SJCRH30 (cell line): ENCODE measurements around the gene ZNF189. TPM values are rescaled to one million over a fixed set of nuclear protein-coding genes. Genes with fewer than 3 reads are reported as not detected.

ENCODE experiments used
- DNase-seq, 2 experiments: peaks; one replicate each; pipeline ENCODE4 v3.0.0-alpha.2; 2015 to 2020
- H3K27ac ChIP-seq: fragments of 250-450 bp; sonication (Bioruptor Pico); 2 replicates; pipeline ENCODE4 v1.5.1; 2020; ENCODE audit warnings: mild to moderate bottlenecking, moderate library complexity
- H3K27me3 ChIP-seq: fragments of 250-450 bp; sonication (Bioruptor Pico); 2 replicates; pipeline ENCODE4 v1.5.1; 2020; ENCODE audit warnings: mild to moderate bottlenecking, moderate library complexity
- H3K36me3 ChIP-seq: fragments of 250-450 bp; sonication (Bioruptor Pico); 2 replicates; pipeline ENCODE4 v1.5.1; 2020; ENCODE audit warnings: mild to moderate bottlenecking, moderate library complexity
- H3K4me1 ChIP-seq: fragments of 250-450 bp; sonication (Bioruptor Pico); 2 replicates; pipeline ENCODE4 v1.5.1; 2020; ENCODE audit warnings: mild to moderate bottlenecking, moderate library complexity
- H3K4me3 ChIP-seq: fragments of 250-450 bp; sonication (Bioruptor Pico); 2 replicates; pipeline ENCODE4 v1.5.1; 2020; ENCODE audit warnings: mild to moderate bottlenecking, moderate library complexity
- H3K9me3 ChIP-seq: fragments of 250-450 bp; sonication (Bioruptor Pico); replicated peaks from 2 replicates; pipeline ENCODE4 v1.5.1; 2020; ENCODE audit warnings: mild to moderate bottlenecking, moderate library complexity
- total RNA-seq: library from RNA; depleted of rRNA; stranded (reverse); fragments of >200 nt; shearing (Covaris generic); gene quantifications from 2 replicates; pipeline ENCODE4 v1.2.3, GENCODE V29; 2014

Gene ZNF189
- total RNA-seq, 1 experiment from 2014 or later, result 30.2 TPM

DNA sequence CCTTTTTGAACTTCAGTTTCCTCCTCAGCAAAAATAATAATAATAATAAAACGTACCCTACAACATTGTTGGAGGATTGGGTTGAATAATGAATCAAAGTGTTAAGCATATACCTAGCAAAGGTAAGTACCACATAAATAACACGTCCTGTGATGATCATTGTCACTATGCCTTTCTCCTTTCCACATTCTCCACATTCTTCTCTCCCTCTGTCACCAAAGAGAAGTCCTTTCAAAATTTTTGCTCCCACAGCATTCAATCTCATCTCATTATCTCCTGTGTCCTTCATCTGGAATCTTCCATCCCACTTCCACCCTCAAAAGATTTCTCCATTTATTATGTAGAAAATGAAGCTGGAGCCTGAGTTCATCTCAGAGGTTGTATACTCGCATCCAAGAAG lies 44.1 kb downstream of the ZNF189 start:
- DNase-seq, result no peak
- H3K27me3 ChIP-seq, result 0 out of 2 replicates have a peak, but pooled peaks cover 4% of the 10 kb centered on the region
- no peak overlapping the region for H3K27ac ChIP-seq
- no peaks in the 10 kb centered on the region for H3K9me3 ChIP-seq
- peaks cover 5% of the 10 kb centered on the region; the same call in 1 of the 2 replicates for H3K4me1 ChIP-seq
- no peaks in the 10 kb centered on the region for H3K36me3 ChIP-seq
- H3K4me3 ChIP-seq, result no peak overlapping the region

DNA sequence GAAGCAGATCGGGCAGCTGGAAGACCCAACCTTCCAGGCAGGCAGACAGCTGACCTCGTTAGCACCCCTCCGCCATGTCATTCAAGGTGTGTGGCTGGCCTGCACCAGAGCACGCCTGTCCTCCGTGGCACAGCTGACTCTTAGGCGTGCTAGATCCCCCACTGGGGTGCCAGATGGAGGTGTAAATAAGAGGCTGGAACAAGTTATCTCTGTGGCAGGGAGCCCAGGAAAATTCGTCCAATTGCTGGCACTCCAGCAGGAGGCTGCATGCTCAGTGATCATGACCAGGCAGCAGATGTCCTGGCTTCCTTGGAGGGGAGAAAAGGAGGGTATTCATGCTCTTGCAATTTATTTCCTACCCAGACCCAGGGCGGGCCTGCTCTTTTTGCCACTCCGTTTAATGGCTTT lies 44.7 kb downstream of the ZNF189 start:
- Histone ChIP-seq H3K27ac (no peak overlapping the region), H3K4me3 (no peak overlapping the region), H3K27me3 (no peaks in the 10 kb centered on the region), H3K36me3 (no peaks in the 10 kb centered on the region), H3K4me1 (peaks cover 5% of the 10 kb centered on the region), H3K9me3 (no peaks in the 10 kb centered on the region)
- peak; percentile 19 to 37 for DNase-seq

DNA sequence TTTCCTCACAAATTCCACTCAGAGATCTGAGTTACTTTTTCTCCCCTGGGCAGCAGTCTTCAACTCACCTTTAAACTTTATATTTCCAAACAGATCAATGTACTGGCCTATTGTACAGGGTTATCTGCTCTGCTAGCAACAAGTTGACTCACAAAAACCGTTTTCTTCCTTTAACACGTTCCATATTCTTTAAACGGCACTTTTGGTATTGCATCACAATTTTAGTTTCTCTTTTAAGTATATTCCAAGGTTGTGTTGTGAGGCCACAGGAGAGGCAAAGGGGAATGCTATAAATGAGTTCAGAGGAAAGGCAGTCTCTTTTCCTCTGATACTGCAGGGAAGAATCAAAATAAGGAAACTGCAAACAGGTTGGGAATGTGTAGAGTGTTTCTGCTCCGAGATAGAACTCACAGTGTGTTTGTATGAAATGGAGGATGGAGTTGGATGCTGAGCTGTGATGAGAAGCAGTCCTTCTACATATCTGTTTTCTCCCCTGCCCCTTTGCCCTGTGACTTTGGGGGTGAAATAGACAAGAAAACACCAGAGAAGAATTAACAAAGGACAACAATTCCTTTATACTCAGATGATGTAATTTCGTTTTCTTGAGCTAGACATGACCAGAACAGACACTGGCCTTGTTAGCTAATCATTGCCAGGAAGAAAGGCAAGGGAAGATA lies 46.8 kb downstream of the ZNF189 start:
- Histone ChIP-seq H3K27me3 (0 out of 2 replicates have a peak, but pooled peaks cover 5% of the 10 kb centered on the region), H3K4me3 (no peak overlapping the region), H3K27ac (no peak overlapping the region), H3K36me3 (no peaks in the 10 kb centered on the region), H3K9me3 (no peaks in the 10 kb centered on the region), H3K4me1 (peaks cover 5% of the 10 kb centered on the region)
- no peak for DNase-seq

DNA sequence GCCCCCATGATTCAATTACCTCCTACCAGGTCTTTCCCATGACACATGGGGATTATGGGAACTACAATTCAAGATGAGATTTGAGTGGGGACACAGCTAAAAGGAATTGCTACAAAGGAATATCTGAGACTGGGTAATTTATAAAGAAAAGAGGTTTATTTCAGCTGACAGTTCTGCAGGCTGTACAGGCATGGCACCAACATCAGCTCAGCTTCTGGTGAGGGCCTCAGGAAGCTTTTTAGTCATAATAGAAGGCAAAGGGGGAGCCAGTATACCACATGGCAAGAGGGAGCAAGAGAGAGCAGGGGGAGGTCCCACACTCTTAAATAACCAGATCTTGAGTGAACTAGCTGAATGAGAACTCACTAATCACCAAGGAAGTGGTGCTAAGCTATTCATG lies 48.1 kb downstream of the ZNF189 start:
- Histone ChIP-seq H3K27me3 (0 out of 2 replicates have a peak, but pooled peaks cover 8% of the 10 kb centered on the region), H3K36me3 (no peaks in the 10 kb centered on the region), H3K27ac (no peak overlapping the region), H3K4me3 (no peak overlapping the region), H3K4me1 (peaks cover 5% of the 10 kb centered on the region), H3K9me3 (no peaks in the 10 kb centered on the region)
- DNase-seq, result no peak

DNA sequence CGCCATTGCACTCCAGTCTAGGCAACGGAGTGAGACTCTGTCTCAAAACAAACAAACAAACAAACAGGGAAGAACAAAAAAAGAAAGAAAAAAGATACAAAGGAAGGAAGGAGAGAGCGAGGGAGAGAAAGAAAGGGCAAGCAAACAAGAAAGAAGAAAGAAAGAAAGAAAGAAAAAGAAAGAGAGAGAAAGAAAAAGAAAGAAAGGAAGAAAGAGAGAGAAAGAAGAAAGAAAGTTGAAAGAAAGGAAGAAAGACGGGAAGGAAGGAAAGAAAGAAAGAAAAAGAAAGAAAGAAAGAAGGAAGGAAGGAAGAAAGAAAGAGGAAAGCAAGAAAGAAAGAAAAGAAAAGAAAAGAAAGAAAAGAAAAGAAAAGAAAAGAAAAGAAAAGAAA lies 50.0 kb downstream of the ZNF189 start:
- H3K4me1 ChIP-seq, result no peaks in the 10 kb centered on the region; the same call in 1 of the 2 replicates
- H3K27ac ChIP-seq, result no peak overlapping the region
- H3K9me3 ChIP-seq, result no peaks in the 10 kb centered on the region
- peak overlapping the region; percentile 63 for H3K4me3 ChIP-seq
- H3K36me3 ChIP-seq, result no peaks in the 10 kb centered on the region
- no peak for DNase-seq
- H3K27me3 ChIP-seq, result 0 out of 2 replicates have a peak, but pooled peaks cover 8% of the 10 kb centered on the region

DNA sequence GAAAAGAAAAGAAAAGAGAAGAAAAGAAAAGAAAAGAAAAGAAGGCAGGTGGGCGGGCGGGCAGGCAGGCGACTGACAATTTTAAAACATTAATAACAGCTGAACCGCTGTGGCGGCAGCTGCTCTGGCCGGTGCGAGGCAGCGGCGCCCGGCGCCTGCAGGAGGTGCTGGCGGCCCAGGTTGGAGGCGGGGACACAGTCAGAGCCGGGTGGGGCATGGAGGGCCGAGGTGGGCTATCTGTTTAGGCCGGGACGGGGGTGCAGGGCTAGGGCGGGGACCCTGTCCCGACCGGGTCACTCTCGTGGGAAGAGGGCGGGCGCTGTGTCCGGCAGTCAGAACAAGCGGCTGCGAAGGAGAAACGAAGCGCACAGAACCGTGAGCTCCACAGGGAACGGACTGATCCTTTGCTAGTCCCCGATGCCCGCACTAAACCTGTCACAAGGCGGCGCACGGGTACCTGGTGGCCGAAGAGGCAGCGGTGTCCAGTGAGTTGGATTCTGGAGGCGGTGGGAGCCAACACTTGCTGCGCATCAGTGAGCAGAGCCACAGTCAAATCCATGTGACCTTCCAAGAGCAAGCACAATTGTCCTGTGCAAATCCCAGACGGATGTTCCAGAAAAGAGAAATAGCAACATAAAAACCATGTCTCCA lies 50.5 kb downstream of the ZNF189 start:
- DNase-seq, result peak; percentile 85 to 88
- Histone ChIP-seq H3K9me3 (no peaks in the 10 kb centered on the region), H3K4me3 (peak overlapping the region; percentile 63), H3K27ac (no peak overlapping the region), H3K4me1 (no peaks in the 10 kb centered on the region; the same call in 1 of the 2 replicates), H3K36me3 (no peaks in the 10 kb centered on the region), H3K27me3 (0 out of 2 replicates have a peak, but pooled peaks cover 8% of the 10 kb centered on the region)

DNA sequence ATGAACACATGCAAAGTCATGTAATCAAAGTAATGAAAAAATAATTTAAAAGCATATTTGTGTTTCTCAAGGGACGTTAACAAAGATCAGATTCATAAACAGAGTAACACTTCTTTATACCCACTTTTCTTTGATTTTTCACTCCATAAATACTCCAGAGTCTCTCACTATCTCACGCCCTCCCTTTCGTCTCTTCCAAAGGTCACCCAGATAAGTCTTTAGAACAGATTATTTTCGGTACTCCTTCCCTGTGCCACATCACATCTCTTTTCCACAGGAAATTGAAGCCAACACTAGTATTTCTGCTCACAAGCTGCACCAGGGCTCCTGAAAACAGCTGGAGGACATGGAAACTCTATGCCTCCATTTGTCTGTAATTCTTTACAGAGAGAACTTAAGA lies 52.3 kb downstream of the ZNF189 start:
- Histone ChIP-seq H3K36me3 (no peaks in the 10 kb centered on the region), H3K4me1 (no peaks in the 10 kb centered on the region; the same call in 1 of the 2 replicates), H3K9me3 (no peaks in the 10 kb centered on the region), H3K27ac (no peak overlapping the region), H3K4me3 (no peak overlapping the region), H3K27me3 (0 out of 2 replicates have a peak, but pooled peaks cover 8% of the 10 kb centered on the region)
- no peak for DNase-seq

DNA sequence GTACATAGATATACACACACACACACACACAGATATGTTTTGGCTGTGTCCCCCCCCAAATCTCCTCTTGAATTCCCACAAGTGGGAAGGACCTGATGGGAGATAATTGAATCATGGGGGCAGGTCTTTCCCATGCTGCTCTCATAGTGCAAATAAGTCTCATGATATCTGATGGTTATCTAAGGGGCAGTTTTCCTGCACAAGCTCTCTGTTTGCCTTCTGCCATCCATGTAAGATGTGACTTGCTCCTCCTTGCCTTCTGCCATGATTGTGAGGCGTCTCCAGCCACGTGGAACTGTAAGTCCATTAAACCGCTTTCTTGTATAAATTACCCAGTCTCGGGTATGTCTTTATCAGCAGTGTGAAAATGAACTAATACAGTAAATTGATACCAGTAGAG lies 52.8 kb downstream of the ZNF189 start:
- H3K27ac ChIP-seq, result no peak overlapping the region
- no peaks in the 10 kb centered on the region; the same call in 1 of the 2 replicates for H3K4me1 ChIP-seq
- H3K9me3 ChIP-seq, result no peaks in the 10 kb centered on the region
- 0 out of 2 replicates have a peak, but pooled peaks cover 8% of the 10 kb centered on the region for H3K27me3 ChIP-seq
- no peaks in the 10 kb centered on the region for H3K36me3 ChIP-seq
- no peak overlapping the region for H3K4me3 ChIP-seq
- no peak for DNase-seq

DNA sequence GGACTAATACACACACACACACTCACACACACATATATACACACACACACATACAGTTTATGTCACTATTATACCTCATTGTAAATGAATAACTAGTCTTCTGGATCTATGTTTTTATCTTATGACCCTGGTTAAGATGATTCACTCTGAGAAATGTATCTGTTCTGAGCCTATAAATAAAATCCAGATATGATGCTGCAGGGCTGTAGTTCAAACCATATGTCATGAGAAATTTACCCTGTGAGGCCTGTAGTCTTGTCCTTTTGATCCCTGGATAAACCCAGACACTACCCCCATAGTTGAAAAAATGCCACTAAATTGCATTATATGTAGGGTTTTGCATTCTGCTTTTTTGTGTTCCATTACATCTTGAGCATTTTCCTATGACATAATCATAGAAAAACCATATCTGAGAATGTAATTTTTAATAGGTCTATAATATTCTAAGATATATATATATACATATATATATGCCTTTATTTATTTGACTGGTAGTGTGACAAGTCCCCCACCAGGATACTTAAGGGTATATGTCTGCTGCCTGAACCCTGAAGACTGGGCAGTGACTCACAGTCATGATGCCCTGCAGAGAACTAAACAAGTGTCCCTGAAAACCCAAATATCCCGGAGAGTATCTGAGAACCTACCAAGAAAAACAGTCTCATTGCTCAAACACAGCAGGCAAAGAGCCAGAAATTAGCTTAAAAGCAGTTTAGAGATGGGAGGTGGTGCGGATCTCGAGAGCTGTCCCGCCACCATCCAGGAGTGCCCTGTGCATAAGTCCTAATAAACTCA lies 55.3 kb downstream of the ZNF189 start:
- H3K4me1 ChIP-seq, result no peaks in the 10 kb centered on the region
- no peak overlapping the region for H3K27ac ChIP-seq
- no peak overlapping the region for H3K4me3 ChIP-seq
- no peak for DNase-seq
- H3K36me3 ChIP-seq, result no peaks in the 10 kb centered on the region
- H3K9me3 ChIP-seq, result no peaks in the 10 kb centered on the region
- H3K27me3 ChIP-seq, result 0 out of 2 replicates have a peak, but pooled peaks cover 8% of the 10 kb centered on the region

DNA sequence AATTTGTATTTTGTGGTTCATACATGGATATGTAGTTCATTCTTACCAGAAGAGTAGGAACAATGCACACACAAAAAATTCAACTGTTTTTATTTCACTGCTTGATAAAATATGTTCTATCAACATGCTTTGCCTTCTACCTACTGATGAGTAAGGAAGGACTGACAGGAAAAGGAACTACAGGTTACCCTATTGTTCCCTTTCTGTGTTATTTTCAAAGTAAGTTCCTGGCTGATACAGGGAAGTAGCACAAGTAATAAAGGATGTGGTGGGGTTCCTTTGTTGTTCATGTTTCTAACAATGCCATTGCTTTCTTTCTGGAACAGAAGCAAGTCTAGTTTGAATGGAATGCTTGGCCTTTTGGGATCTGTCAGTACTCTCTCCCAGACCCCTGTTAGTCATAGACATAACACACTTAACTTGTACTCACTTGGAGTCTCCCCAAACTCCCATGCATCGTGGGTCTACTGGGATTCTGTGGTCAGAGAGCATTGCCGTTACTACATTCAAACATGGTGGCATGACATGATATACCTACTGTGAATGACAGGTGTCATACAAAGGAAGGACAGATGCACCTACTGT lies 57.1 kb downstream of the ZNF189 start:
- DNase-seq, result no peak
- no peak overlapping the region for H3K4me3 ChIP-seq
- no peak overlapping the region for H3K27ac ChIP-seq
- no peaks in the 10 kb centered on the region; the same call in 1 of the 2 replicates for H3K4me1 ChIP-seq
- H3K9me3 ChIP-seq, result no peaks in the 10 kb centered on the region
- H3K36me3 ChIP-seq, result no peaks in the 10 kb centered on the region
- 0 out of 2 replicates have a peak, but pooled peaks cover 2% of the 10 kb centered on the region for H3K27me3 ChIP-seq

DNA sequence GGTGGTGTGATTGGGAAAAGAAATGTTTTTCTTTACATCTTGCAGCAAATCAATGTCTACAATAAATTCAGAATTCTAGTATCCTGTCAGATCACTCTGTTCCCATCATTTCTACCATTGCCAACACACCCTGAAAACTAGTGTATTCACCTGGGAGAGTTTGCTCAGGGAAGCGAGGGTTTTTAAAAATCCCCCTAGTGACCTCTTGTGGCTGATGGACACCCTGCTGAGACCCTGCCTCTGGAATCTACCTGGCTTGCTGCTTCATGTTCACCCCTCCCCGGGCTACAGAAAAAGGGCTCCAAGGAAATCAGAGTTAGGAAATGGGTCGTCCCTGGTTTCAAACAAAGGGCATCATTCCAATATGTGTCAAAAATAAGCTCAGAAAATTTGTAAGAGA lies 58.4 kb downstream of the ZNF189 start:
- no peaks in the 10 kb centered on the region for H3K9me3 ChIP-seq
- H3K27me3 ChIP-seq, result no peaks in the 10 kb centered on the region
- H3K36me3 ChIP-seq, result no peaks in the 10 kb centered on the region
- H3K27ac ChIP-seq, result no peak overlapping the region
- H3K4me1 ChIP-seq, result no peaks in the 10 kb centered on the region; the same call in 1 of the 2 replicates
- H3K4me3 ChIP-seq, result no peak overlapping the region
- DNase-seq, result no peak

DNA sequence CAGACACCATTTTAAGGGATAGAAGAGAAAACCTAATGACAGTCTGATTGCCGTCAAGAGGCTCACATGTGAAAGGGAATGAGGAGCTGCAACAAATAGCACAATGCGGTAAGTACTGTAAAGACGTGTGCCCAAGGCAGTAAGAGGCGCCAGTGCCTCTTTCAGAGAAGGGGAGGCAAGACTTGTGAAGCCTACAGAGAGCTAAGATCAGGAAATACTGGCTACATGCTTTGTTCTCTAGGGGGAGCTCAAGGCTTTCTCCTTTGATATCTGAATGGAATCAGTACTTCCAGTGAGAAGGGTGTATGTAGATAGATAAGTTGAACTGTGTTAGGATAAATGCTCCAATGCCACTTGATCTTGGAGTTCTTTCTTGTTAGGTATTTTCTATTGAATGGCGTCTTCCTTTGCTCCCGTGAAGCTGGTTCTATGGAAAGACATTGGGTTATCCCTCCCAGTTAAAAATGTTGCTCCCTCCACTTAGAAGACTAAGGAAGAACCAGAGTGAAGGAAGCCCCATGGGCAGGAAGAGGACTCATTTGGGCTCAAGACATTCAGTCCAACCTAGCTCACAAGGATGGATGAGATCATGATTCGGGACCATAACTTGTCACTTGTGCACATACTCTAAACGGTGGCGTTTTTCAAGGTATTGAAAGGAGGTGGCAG lies 60.4 kb downstream of the ZNF189 start:
- DNase-seq, result peak; percentile 55 to 87
- Histone ChIP-seq H3K27me3 (no peaks in the 10 kb centered on the region), H3K4me1 (peaks cover 7% of the 10 kb centered on the region), H3K27ac (no peak overlapping the region), H3K4me3 (no peak overlapping the region), H3K36me3 (no peaks in the 10 kb centered on the region), H3K9me3 (no peaks in the 10 kb centered on the region)
